ENCODE results near the gene GYPC.
A peak's percentile ranks its signal among the peaks of the same experiment; 100 is the strongest.

The GYPC gene

GRCh38 chr2:126650994-126651393, 5.0 kb upstream of the GYPC start:
- DNase-seq (ENCODE audit: low spot score): no peak

- no peak for DNase-seq (ENCODE audit: low spot score)
Observed at GRCh38 chr2:126652323-126652891, 3.6 kb upstream of the GYPC start.

GRCh38 chr2:126653109-126653508, 2.8 kb upstream of the GYPC start:
- DNase-seq (ENCODE audit: low spot score): no peak

GRCh38 chr2:126653761-126654160, 2.2 kb upstream of the GYPC start:
- DNase-seq (ENCODE audit: low spot score): no peak

- DNase-seq (ENCODE audit: low spot score): no peak
Observed at GRCh38 chr2:126655051-126655450, 907 bp upstream of the GYPC start.

GRCh38 chr2:126656431-126657147, 631 bp downstream of the GYPC start:
- peak; percentile 45 for DNase-seq (ENCODE audit: low spot score)

GRCh38 chr2:126657148-126657635, 1.2 kb downstream of the GYPC start:
- DNase-seq (ENCODE audit: low spot score): peak; percentile 62

- peak; percentile 95 for DNase-seq (ENCODE audit: low spot score)
Observed at GRCh38 chr2:126657636-126658318, 1.8 kb downstream of the GYPC start.

GRCh38 chr2:126658319-126658904, 2.5 kb downstream of the GYPC start:
- DNase-seq (ENCODE audit: low spot score): no peak

GRCh38 chr2:126658905-126659561, 3.1 kb downstream of the GYPC start:
- DNase-seq (ENCODE audit: low spot score): peak; percentile 44

GRCh38 chr2:126659562-126660467, 3.9 kb downstream of the GYPC start:
- no peak for DNase-seq (ENCODE audit: low spot score)

- no peak for DNase-seq (ENCODE audit: low spot score)
Observed at GRCh38 chr2:126660971-126661370, 5.0 kb downstream of the GYPC start.

- no peak for DNase-seq (ENCODE audit: low spot score)
Observed at GRCh38 chr2:126661702-126662500, 5.9 kb downstream of the GYPC start.

GRCh38 chr2:126662621-126663020, 6.7 kb downstream of the GYPC start:
- no peak for DNase-seq (ENCODE audit: low spot score)

- no peak for DNase-seq (ENCODE audit: low spot score)
Observed at GRCh38 chr2:126663184-126663963, 7.4 kb downstream of the GYPC start.

GRCh38 chr2:126664234-126664633, 8.3 kb downstream of the GYPC start:
- DNase-seq (ENCODE audit: low spot score): no peak

- no peak for DNase-seq (ENCODE audit: low spot score)
Observed at GRCh38 chr2:126664639-126665038, 8.7 kb downstream of the GYPC start.

GRCh38 chr2:126665483-126665882, 9.5 kb downstream of the GYPC start:
- DNase-seq (ENCODE audit: low spot score): no peak

- no peak for DNase-seq (ENCODE audit: low spot score)
Observed at GRCh38 chr2:126668254-126668653, 12.3 kb downstream of the GYPC start.

GRCh38 chr2:126669772-126670171, 13.8 kb downstream of the GYPC start:
- no peak for DNase-seq (ENCODE audit: low spot score)

Measured in kidney tubule cell (primary cell).